DMS79 (cell line): ENCODE data around the gene SEC23IP.
A peak's percentile ranks its signal among the peaks of the same experiment; 100 is the strongest.
"Not testable (repeated sequence)": the region's sequence is repeated elsewhere in the genome, so short reads cannot be mapped to it uniquely, and the experiment has no call there.

ENCODE experiments used
- DNase-seq: peaks from one replicate; lab custom pipeline; 2025; lab: John Stamatoyannopoulos, UW

SEC23IP gene

DNA sequence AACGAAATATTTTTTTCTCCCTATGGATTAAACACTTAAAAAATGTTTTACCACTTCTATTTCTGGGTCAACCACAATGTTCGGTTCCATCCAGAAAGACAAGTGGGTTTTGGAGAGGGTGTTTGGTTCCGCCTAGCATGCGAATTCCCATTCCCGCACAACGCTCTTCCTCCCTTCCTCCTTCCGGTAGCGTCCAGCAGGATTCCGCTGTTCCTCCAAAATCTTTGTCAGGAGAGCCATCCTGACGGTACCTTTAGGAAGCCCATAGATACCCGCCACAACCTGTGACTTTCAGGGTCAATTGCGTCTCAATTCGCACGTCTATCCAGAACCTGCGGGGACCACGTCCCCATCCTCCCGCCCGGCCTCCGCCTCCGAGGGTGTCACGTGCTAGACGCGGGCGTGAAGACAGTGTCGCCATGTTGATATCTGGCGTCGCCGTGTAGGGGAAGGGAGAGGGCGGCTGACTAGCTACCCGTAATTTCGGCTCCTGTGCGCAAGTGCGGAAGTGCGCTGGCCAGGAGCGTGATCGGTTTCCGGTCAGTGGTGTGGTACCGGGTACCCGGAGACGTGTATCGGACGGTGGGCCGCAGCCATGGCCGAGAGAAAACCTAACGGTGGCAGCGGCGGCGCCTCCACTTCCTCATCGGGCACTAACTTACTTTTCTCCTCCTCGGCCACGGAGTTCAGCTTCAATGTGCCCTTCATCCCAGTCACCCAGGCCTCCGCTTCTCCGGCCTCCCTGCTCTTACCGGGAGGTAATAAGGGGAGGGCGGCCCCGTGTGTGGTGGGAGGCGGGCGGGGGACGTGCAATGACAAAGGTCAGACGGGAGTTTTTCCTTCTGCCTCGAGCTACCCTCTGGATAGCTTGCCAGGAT is at the start of gene SEC23IP:
Gene SEC23IP (plus strand): TSS at position 543 of the 878 bp plus-strand sequence. CDS start 53 bp downstream, at position 596.
- DNase-seq = peak; percentile 67

GRCh38 chr10:119845656-119846055 is 46.9 kb upstream of the SEC23IP start:
- no peak for DNase-seq

GRCh38 chr10:119849031-119849789 is 43.3 kb upstream of the SEC23IP start:
- DNase-seq = no peak

DNA sequence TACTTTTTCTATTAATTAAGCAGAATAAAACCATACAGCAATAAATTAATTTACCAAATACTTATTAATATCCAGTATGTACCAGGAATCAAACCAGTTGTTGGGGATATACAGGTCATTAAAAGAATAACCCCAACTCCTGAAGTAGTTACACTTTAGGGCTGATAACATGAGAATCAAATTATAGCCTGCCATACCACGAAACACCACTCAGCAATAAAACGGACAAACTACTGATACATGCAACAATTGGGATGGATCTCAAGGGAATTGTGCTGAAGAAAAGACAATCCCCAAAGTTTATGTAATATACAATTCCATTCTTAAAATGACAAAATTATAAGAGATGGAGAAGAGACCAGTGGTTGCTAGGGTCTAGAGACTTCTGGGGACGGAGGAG is 42.6 kb upstream of the SEC23IP start:
- no peak for DNase-seq

DNA sequence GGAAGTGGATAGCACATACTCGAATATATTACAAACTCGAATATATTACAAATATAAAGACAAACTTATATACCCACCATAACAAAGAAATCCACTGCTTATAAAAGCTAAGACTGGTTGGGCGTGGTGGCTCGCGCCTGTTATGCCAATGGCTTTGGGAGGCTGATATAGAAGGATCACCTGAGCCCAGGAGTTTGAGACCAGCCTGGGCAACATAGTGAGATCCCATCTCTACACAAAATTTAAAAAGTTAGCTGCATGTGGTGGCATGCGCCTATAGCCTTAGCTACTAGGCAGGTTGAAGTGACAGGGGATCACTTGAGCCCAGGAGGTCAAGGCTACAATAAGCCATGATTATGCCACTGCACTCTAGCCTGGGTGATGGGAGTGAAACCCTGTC is 40.3 kb upstream of the SEC23IP start:
- no peak for DNase-seq

DNA sequence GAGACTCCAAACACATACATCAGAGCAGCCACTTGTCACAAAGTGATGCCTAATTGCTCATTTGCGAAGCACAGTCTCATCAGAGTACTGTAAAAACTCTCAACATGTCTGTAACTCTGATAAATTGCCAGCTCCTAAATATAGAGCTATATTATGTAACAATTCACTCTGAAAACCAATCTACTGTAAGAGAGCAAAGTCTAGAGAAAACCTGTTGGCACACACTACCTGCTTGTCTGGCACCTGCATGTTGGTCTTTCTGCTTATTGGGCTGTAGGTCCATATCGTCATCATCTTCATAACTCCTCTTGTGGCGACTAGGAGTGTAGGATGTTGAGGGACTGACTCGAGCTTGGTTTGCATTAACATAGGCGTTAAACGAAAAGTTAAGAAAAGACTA is 39.7 kb upstream of the SEC23IP start:
- DNase-seq = no peak

GRCh38 chr10:119853574-119853973 is 39.0 kb upstream of the SEC23IP start:
- DNase-seq = no peak

DNA sequence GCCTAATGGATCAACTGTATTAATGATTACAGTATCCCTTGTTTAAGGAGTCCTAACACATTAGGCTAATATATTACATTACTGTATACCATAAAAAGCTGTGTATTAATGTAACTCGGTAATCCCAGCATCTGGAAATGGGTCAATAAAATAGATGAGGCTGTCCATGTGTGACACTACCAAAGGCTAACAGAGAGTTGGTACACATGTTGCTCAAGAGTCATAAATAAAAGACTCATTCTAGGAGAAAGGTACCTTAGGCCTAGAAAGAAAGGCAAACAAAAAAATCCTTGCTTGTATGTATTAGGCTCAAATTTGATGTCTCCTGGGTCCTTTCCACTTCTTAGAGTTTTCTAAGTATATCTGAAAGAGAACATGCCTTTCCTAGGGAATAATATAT is 34.5 kb upstream of the SEC23IP start:
- DNase-seq = no peak

- no peak for DNase-seq
Observed at GRCh38 chr10:119859420-119860258, 32.9 kb upstream of the SEC23IP start.

DNA sequence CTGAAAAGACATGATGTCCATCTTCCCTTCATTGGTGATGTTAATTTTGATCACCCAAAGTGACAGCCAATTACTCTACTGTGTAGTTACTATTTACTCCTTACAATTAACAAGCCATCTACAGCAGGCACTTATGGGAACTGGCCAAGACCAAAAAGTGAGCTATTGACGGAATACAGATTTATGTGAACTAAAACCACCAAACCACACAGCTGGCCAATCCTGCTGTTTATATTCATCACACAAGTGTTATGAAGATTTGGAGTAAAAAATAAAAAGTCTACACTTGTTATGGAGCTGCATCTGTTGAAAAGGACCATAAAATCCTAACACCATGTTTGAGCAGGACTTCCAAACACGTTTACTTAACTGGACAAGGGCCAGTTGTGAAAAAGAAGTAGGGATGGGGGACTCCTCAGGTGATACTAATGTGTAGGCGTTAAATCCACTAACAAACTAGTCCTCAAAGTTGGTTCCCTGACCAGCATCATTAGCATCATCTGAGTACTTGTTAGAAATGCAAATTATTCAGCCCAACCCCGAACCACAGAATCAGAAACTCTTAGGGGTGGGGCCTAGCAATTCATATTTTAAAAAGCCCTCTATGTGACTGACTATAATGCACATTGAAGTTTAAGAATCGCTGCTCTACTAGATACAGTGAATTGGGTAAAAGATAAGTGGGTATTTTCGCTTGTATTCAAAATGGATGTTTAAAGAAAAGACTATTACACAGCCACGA is 31.5 kb upstream of the SEC23IP start:
- no peak for DNase-seq

DNA sequence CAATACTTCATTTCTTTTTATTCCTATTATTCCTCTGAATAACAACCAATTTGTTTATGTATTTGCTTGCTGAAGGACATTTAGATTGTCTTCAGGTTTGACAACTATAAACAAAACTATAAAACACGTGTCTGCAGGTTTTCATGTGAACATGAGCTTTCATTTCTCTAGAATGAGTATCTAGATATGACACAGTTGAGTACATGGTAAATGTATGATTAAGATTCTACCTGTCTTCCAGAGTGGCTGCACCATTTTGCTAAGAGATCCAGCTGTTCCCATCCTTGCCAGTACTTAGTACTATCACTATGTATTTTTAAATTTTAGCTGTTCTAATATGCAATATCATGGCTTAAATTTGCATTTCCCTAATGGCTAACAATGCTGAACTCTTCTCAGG is 30.0 kb upstream of the SEC23IP start:
- DNase-seq = no peak

GRCh38 chr10:119863951-119864565 is 28.5 kb upstream of the SEC23IP start:
- no peak for DNase-seq

DNA sequence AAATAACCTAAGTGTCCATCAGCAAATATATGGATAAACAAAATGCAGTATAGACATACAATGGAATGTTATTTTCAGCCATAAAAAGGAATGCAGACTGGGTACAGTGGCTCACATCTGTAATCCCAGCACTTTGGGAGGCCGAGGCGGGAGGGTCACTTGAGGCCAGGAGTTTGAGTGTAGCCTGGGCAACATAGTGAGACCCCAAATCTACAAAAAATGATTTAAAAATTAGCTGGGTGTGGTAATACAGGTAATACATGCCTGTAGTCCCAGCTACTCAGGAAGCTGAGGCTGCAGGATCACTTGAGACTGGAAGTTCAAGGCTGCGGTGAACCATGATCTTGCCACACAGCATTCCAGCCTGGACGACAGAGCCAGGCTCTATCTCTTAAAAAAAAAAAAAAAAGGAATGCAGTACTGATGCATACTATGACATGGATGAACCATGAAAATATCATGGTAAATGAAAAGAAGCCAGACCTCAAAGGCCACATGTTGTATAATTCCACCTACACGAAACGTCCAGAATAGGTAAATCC is 26.8 kb upstream of the SEC23IP start:
- DNase-seq = no peak

GRCh38 chr10:119867317-119867716 is 25.2 kb upstream of the SEC23IP start:
- no peak for DNase-seq

DNA sequence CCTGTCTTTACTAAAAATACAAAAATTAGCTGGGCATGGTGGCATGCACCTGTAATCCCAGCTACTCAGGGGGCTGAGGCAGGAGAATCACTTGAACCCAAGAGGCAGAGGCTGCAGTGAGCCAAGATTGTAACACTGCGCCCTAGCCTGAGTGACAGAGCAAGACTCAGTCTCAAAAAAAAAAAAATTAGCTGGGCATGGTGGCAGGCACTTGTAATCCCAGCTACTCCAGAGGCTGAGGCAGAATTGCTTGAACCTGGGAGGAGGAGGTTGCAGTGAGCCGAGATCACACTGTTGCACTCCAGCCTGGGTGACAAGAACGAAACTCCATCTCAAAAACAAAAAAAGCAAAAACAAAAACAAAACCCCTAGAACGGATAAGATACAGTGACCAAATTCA is 23.1 kb upstream of the SEC23IP start:
- not testable (repeated sequence) for DNase-seq

- no peak for DNase-seq
Observed at GRCh38 chr10:119871881-119872609, 20.5 kb upstream of the SEC23IP start.

- DNase-seq = no peak
Observed at GRCh38 chr10:119872610-119872859, 20.0 kb upstream of the SEC23IP start, which contains the start of gene MCMBP. MCMBP (minus strand) TSS chr10:119872843; CDS start chr10:119872584, 259 bp downstream.

- peak; percentile 31 for DNase-seq
Observed at GRCh38 chr10:119872860-119873681, 19.5 kb upstream of the SEC23IP start.

DNA sequence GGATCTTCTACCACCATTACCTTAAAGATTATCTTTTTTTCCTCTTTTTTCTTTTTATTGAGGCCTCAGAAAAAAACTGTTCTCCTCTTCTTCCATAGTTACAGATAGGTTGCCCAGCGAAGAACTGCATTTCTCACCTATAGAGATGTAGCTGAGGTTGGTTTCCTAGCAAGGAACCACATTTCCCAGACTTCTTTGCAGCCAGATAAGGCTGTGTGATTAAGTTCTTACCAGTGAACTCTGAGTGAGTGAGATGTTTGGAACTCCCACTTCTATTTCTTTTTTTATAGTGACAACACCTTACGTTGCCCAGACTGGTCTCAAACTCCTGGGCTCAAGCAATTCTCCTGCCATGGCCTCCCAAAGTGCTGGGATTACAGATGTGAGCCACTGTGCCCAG is 14.0 kb upstream of the SEC23IP start:
- no peak for DNase-seq
